A549 (cell line): Measurements from ENCODE around the gene FUS.

ENCODE experiments used
- CTCF ChIP-seq: fragments of >200 bp; sonication (Bioruptor Twin); formaldehyde crosslinking; IDR thresholded peaks from 3 replicates; pipeline ENCODE4 v1.5.1; 2016
- EP300 ChIP-seq, 2 experiments: fragments of >200 bp; sonication (Bioruptor Twin); formaldehyde crosslinking; IDR thresholded peaks; 2 replicates in 1 of 2; 3 replicates in 1 of 2; pipeline ENCODE4 v1.6.1; 2016 to 2017
- ESRRA ChIP-seq: fragments of 150-350 bp; IDR thresholded peaks from 2 replicates; pipeline ENCODE4 v1.6.1; 2014; ENCODE audit warnings: mild to moderate bottlenecking, low read length, borderline replicate concordance
- JUN ChIP-seq, 2 experiments: fragments of >200 bp; sonication (Bioruptor Twin); formaldehyde crosslinking; IDR thresholded peaks; 2 replicates in 1 of 2; 3 replicates in 1 of 2; pipeline ENCODE4 v1.6.1; 2016 to 2017
- JUNB ChIP-seq: fragments of >200 bp; sonication (Bioruptor Twin); formaldehyde crosslinking; IDR thresholded peaks from 2 replicates; pipeline ENCODE4 v1.6.1; 2016
- MAX ChIP-seq: IDR thresholded peaks from 2 replicates; pipeline ENCODE4 v1.6.1; 2012
- MYC ChIP-seq: IDR thresholded peaks from 2 replicates; pipeline ENCODE4 v1.6.1; 2012; ENCODE audit warnings: mild to moderate bottlenecking, inconsistent platforms, low read length, improper control_type of control experiment, borderline replicate concordance
- NR3C1 ChIP-seq: fragments of >200 bp; sonication (Bioruptor Twin); formaldehyde crosslinking; IDR thresholded peaks from 3 replicates; pipeline ENCODE4 v1.6.1; 2017
- POLR2A ChIP-seq: IDR thresholded peaks from 2 replicates; pipeline ENCODE4 v1.6.1; 2012; ENCODE audit warnings: mild to moderate bottlenecking, low read length
- RAD21 ChIP-seq, 2 experiments: fragments of >200 bp in 1 of 2; sonication (Bioruptor Twin) in 1 of 2; formaldehyde crosslinking in 1 of 2; IDR thresholded peaks in 1 of 2; conservative IDR thresholded peaks in 1 of 2; 2 replicates in 1 of 2; 3 replicates in 1 of 2; pipeline ENCODE4 v1.6.1; 2012 to 2018; ENCODE audit warnings: inconsistent platforms in 1 of 2
- RCOR1 ChIP-seq: fragments of 150-350 bp; IDR thresholded peaks from 2 replicates; pipeline ENCODE4 v1.6.1; 2014; ENCODE audit warnings: antibody characterized with exemption, low read length, low read depth
- RFX5 ChIP-seq: fragments of 450-650 bp; IDR thresholded peaks from 2 replicates; pipeline ENCODE4 v1.7.1; 2014; ENCODE audit warnings: antibody characterized with exemption, mild to moderate bottlenecking, moderate library complexity
- ZFP36 ChIP-seq: fragments of 450-650 bp; IDR thresholded peaks from 2 replicates; pipeline ENCODE4 v1.6.1; 2014; ENCODE audit warnings: borderline replicate concordance; ENCODE audit not compliant: partially characterized antibody
- TF ChIP-seq, protein P1 (sequence below): fragments of 450-650 bp; IDR thresholded peaks from 2 replicates; pipeline ENCODE4 v1.6.1; 2014; ENCODE audit warnings: antibody characterized with exemption

DNA sequence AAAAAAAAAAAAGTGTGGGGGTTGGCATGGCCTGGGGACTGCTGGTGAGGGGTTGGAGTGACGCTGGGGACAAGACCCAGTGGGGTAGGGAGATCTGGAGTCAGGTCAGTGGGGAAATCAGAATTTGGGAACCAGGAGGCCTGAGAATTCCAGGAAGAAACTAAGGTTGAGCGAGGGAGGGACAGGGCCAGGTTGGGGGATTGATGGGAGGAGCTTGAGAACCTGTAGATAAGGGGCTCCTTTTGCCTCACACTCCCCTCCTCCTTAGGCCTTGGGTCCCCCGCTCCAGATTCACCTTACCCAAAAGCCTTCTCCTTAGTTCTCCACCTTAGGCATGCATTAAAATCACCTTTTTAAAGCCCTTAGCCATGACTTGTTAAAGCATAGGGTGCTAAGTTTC, 45.3 kb downstream of the FUS start:
- TF ChIP-seq CTCF (no peak), MYC (no peak), RFX5 (no peak), NR3C1 (no peak), RAD21 (conservative IDR thresholded peaks at IDR 0.05 in 1 of 2, IDR thresholded peaks at IDR 0.05 in 1 of 2) (no peak), POLR2A (no peak), EP300 (IDR thresholded peaks at IDR 0.05) (no peak), MAX (no peak), RCOR1 (no peak), ZFP36 (no peak), JUN (IDR thresholded peaks at IDR 0.05) (no peak), JUNB (no peak), ESRRA (no peak)
- TF ChIP-seq, protein P1, sequence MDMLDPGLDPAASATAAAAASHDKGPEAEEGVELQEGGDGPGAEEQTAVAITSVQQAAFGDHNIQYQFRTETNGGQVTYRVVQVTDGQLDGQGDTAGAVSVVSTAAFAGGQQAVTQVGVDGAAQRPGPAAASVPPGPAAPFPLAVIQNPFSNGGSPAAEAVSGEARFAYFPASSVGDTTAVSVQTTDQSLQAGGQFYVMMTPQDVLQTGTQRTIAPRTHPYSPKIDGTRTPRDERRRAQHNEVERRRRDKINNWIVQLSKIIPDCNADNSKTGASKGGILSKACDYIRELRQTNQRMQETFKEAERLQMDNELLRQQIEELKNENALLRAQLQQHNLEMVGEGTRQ, result no peak
